ENCODE data around the gene CCDC106.

CCDC106 gene

DNA sequence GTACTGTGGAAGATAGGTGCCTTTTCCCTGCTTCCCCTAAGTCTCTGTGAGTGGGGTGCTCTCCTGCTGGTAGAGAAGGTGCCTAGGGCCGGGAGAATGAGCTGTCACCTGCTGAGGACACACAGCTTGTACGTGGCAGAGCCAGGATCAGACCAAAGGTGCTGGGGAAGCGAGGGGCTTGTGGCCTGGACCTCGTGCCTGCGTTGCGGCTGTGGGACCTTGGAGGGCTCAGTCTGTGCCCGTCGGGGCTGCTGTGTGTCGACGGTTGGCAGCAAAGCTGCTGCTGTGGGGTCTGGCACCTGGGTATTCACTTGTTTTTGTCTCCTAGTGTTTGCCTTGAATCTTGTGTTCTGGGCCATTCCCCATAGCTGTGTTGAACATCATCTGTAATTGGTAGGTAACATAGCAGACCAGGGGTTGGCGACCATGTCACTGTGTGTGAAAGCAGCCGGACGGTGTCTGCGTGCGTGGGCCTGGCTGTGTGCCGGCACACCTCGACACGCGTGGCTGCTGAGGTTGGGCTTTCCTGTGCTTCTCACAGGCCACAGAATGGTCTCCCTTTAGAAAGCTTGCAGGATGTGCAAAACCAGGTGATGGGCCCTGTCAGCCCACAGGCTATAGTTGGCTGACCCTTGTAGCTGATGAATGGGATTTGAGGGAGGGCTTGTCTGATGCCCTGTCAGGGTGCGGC, 16.0 kb downstream of the CCDC106 start:
- TF ChIP-seq, protein P1, sequence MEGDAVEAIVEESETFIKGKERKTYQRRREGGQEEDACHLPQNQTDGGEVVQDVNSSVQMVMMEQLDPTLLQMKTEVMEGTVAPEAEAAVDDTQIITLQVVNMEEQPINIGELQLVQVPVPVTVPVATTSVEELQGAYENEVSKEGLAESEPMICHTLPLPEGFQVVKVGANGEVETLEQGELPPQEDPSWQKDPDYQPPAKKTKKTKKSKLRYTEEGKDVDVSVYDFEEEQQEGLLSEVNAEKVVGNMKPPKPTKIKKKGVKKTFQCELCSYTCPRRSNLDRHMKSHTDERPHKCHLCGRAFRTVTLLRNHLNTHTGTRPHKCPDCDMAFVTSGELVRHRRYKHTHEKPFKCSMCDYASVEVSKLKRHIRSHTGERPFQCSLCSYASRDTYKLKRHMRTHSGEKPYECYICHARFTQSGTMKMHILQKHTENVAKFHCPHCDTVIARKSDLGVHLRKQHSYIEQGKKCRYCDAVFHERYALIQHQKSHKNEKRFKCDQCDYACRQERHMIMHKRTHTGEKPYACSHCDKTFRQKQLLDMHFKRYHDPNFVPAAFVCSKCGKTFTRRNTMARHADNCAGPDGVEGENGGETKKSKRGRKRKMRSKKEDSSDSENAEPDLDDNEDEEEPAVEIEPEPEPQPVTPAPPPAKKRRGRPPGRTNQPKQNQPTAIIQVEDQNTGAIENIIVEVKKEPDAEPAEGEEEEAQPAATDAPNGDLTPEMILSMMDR (IDR thresholded peaks at IDR 0.05; ENCODE audit: low read length): no peak
- no peak for TF ChIP-seq EZH2 (IDR thresholded peaks at IDR 0.05; ENCODE audit: borderline replicate concordance, low read length)
- Histone ChIP-seq H3F3A (ENCODE audit: insufficient read depth, low read length) (no peaks in the 10 kb centered on the region), H3K36me3 (ENCODE audit: insufficient read depth, low read length) (peaks cover 98% of the 10 kb centered on the region), H3K9me3 (ENCODE audit: low read length) (no peaks in the 10 kb centered on the region), H3K9me2 (ENCODE audit: low read depth, low read length) (no peaks in the 10 kb centered on the region), H2AFZ (ENCODE audit: low read length) (no peak overlapping the region), H3K9ac (ENCODE audit: low read length) (no peak overlapping the region), H3K27ac (ENCODE audit: low read depth, low read length, poor library complexity, severe bottlenecking) (no peak overlapping the region), H3K27me3 (ENCODE audit: insufficient read depth, low read length) (no peaks in the 10 kb centered on the region), H4K20me1 (ENCODE audit: insufficient read depth, low read length) (no peaks in the 10 kb centered on the region), H3K4me3 (ENCODE audit: low read depth, low read length, poor library complexity, severe bottlenecking) (no peak overlapping the region), H3K4me2 (ENCODE audit: low read length) (no peak overlapping the region), H3K4me1 (ENCODE audit: insufficient read depth, low read length, severe bottlenecking) (peaks cover 3% of the 10 kb centered on the region), H3K79me2 (ENCODE audit: insufficient read depth, low read length) (peaks cover 16% of the 10 kb centered on the region)

DNA sequence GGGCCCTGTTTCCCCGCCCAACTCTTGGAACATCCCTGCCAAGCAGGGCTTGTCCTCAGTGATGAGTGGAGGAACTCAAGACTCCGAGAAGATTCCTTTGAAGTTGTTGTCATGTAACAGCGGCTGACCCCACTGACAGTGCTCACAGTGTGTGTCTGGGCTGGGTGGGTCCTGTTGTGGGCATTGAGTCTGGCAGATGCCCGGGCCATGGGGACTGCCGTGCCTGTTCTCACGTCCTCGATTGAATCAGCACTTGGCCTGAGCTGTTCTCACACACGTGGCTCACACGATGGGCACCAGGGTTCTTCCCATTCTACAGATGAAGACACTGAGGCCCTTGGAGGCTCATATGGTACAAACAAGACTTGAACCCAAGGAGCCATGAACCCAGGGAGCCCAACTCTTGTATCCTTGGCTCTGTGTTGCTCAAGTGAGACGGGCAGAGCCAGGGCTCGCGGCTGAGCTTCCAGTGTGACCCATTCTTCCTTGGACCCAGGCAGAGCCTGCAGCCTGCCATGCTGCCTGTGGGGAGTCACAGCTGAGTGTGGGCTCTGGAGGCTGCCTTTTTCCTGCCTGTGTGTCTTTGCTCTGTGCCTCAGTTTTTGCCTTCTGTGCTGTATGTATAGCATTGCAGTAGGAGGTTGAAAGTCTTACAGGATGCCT, 18.5 kb downstream of the CCDC106 start:
- H3F3A ChIP-seq (ENCODE audit: insufficient read depth, low read length): no peaks in the 10 kb centered on the region
- H3K4me3 ChIP-seq (ENCODE audit: low read depth, low read length, poor library complexity, severe bottlenecking): no peak overlapping the region
- no peak overlapping the region for H2AFZ ChIP-seq (ENCODE audit: low read length)
- H3K27ac ChIP-seq (ENCODE audit: low read depth, low read length, poor library complexity, severe bottlenecking): no peak overlapping the region
- H3K4me2 ChIP-seq (ENCODE audit: low read length): no peak overlapping the region
- no peaks in the 10 kb centered on the region for H3K9me2 ChIP-seq (ENCODE audit: low read depth, low read length)
- peaks cover 98% of the 10 kb centered on the region for H3K36me3 ChIP-seq (ENCODE audit: insufficient read depth, low read length)
- no peaks in the 10 kb centered on the region for H3K9me3 ChIP-seq (ENCODE audit: low read length)
- H3K27me3 ChIP-seq (ENCODE audit: insufficient read depth, low read length): no peaks in the 10 kb centered on the region
- H3K79me2 ChIP-seq (ENCODE audit: insufficient read depth, low read length): no peaks in the 10 kb centered on the region
- H4K20me1 ChIP-seq (ENCODE audit: insufficient read depth, low read length): no peaks in the 10 kb centered on the region
- TF ChIP-seq EZH2 (IDR thresholded peaks at IDR 0.05; ENCODE audit: borderline replicate concordance, low read length): no peak
- TF ChIP-seq, protein P1 (IDR thresholded peaks at IDR 0.05; ENCODE audit: low read length): no peak
- peaks cover 6% of the 10 kb centered on the region for H3K4me1 ChIP-seq (ENCODE audit: insufficient read depth, low read length, severe bottlenecking)
- no peak overlapping the region for H3K9ac ChIP-seq (ENCODE audit: low read length)

DNA sequence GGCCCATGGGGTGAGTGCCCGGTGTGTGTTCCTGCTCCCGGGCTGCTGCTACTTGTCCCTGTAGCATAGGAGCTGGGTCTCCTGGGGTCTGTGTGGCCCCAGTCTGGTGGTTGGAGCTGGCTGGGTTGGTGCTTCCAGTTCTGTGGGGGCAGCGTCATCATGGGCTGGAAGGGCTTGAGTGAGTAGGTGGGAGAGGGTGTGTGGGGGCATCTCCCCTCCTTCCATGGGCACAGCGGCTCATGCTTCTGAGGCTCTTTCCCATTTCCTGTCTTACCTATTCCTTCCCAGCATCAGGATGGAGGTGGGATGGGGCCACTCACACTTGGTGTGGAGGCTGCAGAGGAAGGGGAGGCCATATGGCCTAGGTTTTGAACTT, 19.0 kb downstream of the CCDC106 start:
- H3K9me2 ChIP-seq (ENCODE audit: low read depth, low read length): no peaks in the 10 kb centered on the region
- H3K79me2 ChIP-seq (ENCODE audit: insufficient read depth, low read length): no peaks in the 10 kb centered on the region
- H3K36me3 ChIP-seq (ENCODE audit: insufficient read depth, low read length): peaks cover 98% of the 10 kb centered on the region
- peaks cover 8% of the 10 kb centered on the region for H3K4me1 ChIP-seq (ENCODE audit: insufficient read depth, low read length, severe bottlenecking)
- no peaks in the 10 kb centered on the region for H3K9me3 ChIP-seq (ENCODE audit: low read length)
- H3K27ac ChIP-seq (ENCODE audit: low read depth, low read length, poor library complexity, severe bottlenecking): no peak overlapping the region
- no peak overlapping the region for H2AFZ ChIP-seq (ENCODE audit: low read length)
- no peak overlapping the region for H3K9ac ChIP-seq (ENCODE audit: low read length)
- H3F3A ChIP-seq (ENCODE audit: insufficient read depth, low read length): no peaks in the 10 kb centered on the region
- no peak overlapping the region for H3K4me2 ChIP-seq (ENCODE audit: low read length)
- no peak for TF ChIP-seq EZH2 (IDR thresholded peaks at IDR 0.05; ENCODE audit: borderline replicate concordance, low read length)
- TF ChIP-seq, protein P1 (IDR thresholded peaks at IDR 0.05; ENCODE audit: low read length): no peak
- H3K4me3 ChIP-seq (ENCODE audit: low read depth, low read length, poor library complexity, severe bottlenecking): no peak overlapping the region
- no peaks in the 10 kb centered on the region for H3K27me3 ChIP-seq (ENCODE audit: insufficient read depth, low read length)
- no peaks in the 10 kb centered on the region for H4K20me1 ChIP-seq (ENCODE audit: insufficient read depth, low read length)
